ENCODE data around the gene ALG1L2.
"Not testable (repeated sequence)": the region's sequence is repeated elsewhere in the genome, so short reads cannot be mapped to it uniquely, and the experiment has no call there.

DNA sequence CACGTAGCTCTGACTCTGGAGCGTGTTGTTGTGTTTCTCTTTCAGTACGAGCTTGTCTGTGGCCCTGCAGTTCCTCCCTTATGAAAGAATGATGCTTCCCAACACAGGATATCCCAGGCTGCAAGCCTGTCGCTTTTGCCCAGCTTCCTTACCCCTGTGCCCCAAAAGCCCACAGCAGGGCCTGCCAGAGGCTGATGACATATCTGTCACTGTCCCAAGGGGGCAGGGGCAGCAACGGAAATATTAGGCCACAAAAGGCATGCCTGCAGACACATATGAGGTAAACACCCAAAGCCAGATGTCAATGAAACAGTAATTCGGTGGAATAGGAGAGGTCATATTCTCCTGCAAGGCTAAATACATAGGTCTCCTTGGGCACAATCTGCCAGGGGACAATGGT lies 38.0 kb upstream of the ALG1L2 start:
- TF ChIP-seq, protein P1, sequence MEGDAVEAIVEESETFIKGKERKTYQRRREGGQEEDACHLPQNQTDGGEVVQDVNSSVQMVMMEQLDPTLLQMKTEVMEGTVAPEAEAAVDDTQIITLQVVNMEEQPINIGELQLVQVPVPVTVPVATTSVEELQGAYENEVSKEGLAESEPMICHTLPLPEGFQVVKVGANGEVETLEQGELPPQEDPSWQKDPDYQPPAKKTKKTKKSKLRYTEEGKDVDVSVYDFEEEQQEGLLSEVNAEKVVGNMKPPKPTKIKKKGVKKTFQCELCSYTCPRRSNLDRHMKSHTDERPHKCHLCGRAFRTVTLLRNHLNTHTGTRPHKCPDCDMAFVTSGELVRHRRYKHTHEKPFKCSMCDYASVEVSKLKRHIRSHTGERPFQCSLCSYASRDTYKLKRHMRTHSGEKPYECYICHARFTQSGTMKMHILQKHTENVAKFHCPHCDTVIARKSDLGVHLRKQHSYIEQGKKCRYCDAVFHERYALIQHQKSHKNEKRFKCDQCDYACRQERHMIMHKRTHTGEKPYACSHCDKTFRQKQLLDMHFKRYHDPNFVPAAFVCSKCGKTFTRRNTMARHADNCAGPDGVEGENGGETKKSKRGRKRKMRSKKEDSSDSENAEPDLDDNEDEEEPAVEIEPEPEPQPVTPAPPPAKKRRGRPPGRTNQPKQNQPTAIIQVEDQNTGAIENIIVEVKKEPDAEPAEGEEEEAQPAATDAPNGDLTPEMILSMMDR (IDR thresholded peaks at IDR 0.05) = not testable (repeated sequence)
- not testable (repeated sequence) for TF ChIP-seq ZFX (IDR thresholded peaks at IDR 0.05; ENCODE audit: borderline replicate concordance)

Measured in 22Rv1 (cell line).